Pulmonary artery endothelial cell (primary cell): ENCODE data around the gene MORF4L2. TPM values are rescaled to one million over a fixed set of nuclear protein-coding genes. Genes with fewer than 3 reads are reported as not detected.

Source experiments
- DNase-seq: peaks from one replicate; pipeline ENCODE4 v3.0.0-alpha.2; 2011; ENCODE audit warnings: low read depth, low spot score
- total RNA-seq: library from RNA; depleted of rRNA; stranded (reverse); fragments of >200 nt; gene quantifications from 2 replicates; pipeline ENCODE4 v1.2.3, GENCODE V29; 2014

The MORF4L2 gene
- total RNA-seq, 1 donor from 2014 or later: 583 TPM

DNA sequence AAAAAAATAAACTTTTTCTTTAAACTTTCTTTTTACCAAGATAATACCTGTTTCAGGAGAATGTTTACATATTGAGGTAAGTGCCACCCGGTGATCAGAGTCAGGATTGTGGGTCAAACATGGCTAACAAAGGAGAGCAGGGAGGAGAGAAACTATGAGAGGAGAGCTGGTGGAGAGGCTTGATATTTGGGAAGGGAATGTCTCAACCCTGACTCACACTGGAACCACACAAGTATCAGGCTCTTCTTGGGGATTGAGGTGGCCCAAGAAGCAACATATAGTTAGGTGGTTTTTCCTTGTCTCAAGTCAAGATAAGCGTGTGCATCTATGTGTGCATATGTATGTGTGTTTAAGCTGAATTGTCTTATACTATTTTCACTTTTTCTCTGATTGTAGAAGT is 51.1 kb downstream of the MORF4L2 start:
- no peak for DNase-seq

- no peak for DNase-seq
These were observed 55.4 kb downstream of the MORF4L2 start for GRCh38 chrX:103631145-103631544.

DNA sequence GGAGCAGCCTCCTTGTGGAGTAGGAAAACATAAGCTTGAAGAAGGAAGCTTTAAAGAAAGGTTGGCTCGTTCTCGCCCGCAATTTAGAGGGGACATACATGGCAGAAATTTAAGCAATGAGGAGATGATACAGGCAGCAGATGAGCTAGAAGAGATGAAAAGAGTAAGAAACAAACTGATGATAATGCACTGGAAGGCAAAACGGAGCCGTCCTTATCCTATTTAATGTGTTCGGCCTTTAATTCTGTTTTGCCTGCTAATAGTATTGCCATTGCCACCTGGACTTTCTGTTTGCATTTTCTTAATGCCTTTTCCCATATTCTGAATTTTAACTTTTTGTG is 56.4 kb downstream of the MORF4L2 start:
- DNase-seq: no peak

GRCh38 chrX:103629318-103630170 is 57.0 kb downstream of the MORF4L2 start:
- DNase-seq: no peak

GRCh38 chrX:103628386-103629317 is 57.8 kb downstream of the MORF4L2 start, which contains the start of gene TCEAL1:
Gene TCEAL1, plus strand, starts transcription at chrX:103628975. Its CDS starts 942 bp downstream, at chrX:103629917.
- no peak for DNase-seq

DNA sequence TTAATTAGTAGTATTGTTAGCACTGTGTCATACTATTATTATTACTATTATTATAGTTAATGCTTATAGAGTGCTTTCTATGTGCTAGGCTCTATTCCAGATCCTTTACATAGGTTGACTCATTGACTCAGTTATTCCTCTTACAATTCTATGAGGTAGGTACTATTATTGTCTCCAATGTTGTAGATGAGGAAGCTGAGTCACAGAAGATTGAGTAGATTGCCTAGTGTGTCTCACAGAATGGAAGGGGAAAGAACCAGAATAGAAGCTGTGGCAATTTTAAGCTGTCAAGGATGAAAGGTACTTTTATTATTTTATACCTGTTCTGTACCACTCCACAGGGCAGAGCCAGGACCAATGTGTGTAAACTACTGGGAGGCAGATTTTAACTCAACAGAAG is 59.6 kb downstream of the MORF4L2 start:
- DNase-seq: no peak

Other genes starting within 250 kb of the MORF4L2 start
- gene RAB40A, start 167.2 kb downstream of the MORF4L2 start, total RNA-seq: not detected in 2 replicates
- gene TCEAL4, start 101.2 kb downstream of the MORF4L2 start, total RNA-seq: 43.3 and 50.0 TPM in 2 replicates
- 10.3 and 12.5 TPM in 2 replicates for gene TCEAL3, start 78.7 kb downstream of the MORF4L2 start, total RNA-seq
- gene TCEAL1, start 57.7 kb downstream of the MORF4L2 start, total RNA-seq: 15.8 and 19.7 TPM in 2 replicates
- not detected in 2 replicates for gene TMEM31, start 24.2 kb upstream of the MORF4L2 start, total RNA-seq
- not detected in 2 replicates for gene PLP1, start 90.1 kb upstream of the MORF4L2 start, total RNA-seq
- gene RAB9B, start 145.6 kb upstream of the MORF4L2 start, total RNA-seq: 0.35 and 0.40 TPM in 2 replicates